ENCODE measurements around the gene ABTB1.

Gene ABTB1

DNA sequence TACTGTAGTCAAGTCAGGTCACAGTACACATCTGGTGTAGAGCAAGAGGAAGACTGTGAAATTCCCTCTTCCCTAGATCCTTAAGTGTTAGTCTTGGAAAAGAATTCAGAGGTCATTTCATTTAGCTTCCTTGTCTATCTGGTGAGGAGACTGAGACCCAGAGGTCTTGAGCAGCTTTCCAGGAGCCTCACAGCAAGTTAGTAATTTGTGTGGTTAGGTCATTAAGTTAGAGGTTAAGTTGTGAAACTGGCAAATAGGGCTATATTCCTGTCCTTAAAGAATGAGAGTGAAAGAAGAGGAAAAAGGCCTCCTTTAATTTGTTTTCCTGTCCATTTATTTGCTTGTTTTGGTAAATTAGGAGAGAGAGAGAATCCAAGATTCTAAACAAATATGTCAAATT, 34.8 kb upstream of the ABTB1 start:
- H3K4me1 ChIP-seq = no peaks in the 10 kb centered on the region
- no peaks in the 10 kb centered on the region for H3K9me3 ChIP-seq
- no peaks in the 10 kb centered on the region for H3K36me3 ChIP-seq
- no peak for TF ChIP-seq CTCF (IDR thresholded peaks at IDR 0.05)
- H3K27ac ChIP-seq = no peak overlapping the region
- no peak overlapping the region for H3K4me3 ChIP-seq
- peaks cover 0 to 5% of the 10 kb centered on the region in 2 donors for H3K27me3 ChIP-seq
- intact Hi-C loops (cut with DNase I; ENCODE audit: low total_unique reads) = no loop called here
- no peak for DNase-seq

GRCh38 chr3:127639173-127640041, 33.3 kb upstream of the ABTB1 start:
- no peak for TF ChIP-seq CTCF (IDR thresholded peaks at IDR 0.05)
- intact Hi-C loops (cut with DNase I; ENCODE audit: low total_unique reads) = no loop called here
- no peak for DNase-seq
- no peaks in the 10 kb centered on the region for H3K27me3 ChIP-seq
- no peaks in the 10 kb centered on the region for H3K9me3 ChIP-seq
- no peak overlapping the region for H3K27ac ChIP-seq
- no peaks in the 10 kb centered on the region for H3K4me1 ChIP-seq
- no peaks in the 10 kb centered on the region for H3K36me3 ChIP-seq
- H3K4me3 ChIP-seq = no peak overlapping the region

DNA sequence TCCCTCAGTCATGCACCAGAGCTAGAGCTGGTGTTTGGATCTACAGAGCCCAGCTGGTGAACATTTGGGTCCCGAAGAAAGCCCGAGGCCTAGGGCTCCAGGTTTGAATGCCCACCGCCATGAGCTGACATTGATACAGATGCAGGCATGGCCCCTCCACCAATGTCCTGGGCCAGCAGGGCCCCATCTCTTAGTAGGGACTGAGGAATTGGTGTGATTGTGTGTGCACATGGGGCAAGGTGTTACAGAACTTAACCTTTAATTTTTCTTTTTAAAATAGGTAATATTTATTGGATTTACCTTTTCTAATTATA, 32.8 kb upstream of the ABTB1 start:
- H3K36me3 ChIP-seq = no peaks in the 10 kb centered on the region
- no peak for DNase-seq
- H3K4me3 ChIP-seq = no peak overlapping the region
- TF ChIP-seq CTCF (IDR thresholded peaks at IDR 0.05) = no peak
- H3K27me3 ChIP-seq = no peaks in the 10 kb centered on the region
- no peaks in the 10 kb centered on the region for H3K9me3 ChIP-seq
- no peak overlapping the region for H3K27ac ChIP-seq
- H3K4me1 ChIP-seq = no peaks in the 10 kb centered on the region
- intact Hi-C loops (cut with DNase I; ENCODE audit: low total_unique reads) = no loop called here

DNA sequence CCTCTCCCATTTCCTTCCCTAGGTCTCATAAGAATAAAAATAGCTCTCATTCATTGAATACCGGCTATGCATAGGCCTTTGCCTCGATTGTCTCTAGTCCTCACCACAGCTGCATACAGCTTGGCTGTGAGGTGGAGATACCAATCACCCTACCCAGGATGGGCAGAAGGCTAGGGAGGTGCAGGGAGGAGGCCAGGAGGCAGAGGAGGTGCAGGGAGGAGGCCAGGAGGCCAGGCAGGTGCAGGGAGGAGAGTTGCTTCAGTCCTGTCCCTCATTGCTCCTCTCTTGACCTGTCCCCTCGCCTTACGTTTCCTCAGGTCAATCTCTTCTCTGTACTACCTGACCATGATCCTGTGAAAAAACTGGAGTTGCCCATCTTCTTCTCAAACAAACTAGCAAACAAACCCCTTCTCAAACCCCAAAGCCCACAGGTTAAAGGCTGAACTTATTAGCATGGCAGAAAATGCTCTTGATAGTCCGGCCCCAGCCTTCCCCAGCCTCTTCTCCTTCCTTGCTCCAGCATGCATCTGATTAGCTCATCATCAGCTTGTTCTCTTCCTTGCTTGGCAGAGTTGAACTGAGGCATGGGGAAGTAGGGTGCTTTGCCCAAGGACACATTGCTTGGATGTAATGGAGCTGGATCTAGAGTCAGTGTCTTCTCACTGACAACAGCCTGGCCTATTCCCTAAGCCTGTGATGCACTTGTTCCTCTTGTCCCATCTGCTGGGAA, 27.9 kb upstream of the ABTB1 start:
- no peak overlapping the region for H3K27ac ChIP-seq
- no peaks in the 10 kb centered on the region for H3K4me1 ChIP-seq
- H3K9me3 ChIP-seq = no peaks in the 10 kb centered on the region
- no peak for TF ChIP-seq CTCF (IDR thresholded peaks at IDR 0.05)
- no peak for DNase-seq
- intact Hi-C loops (cut with DNase I; ENCODE audit: low total_unique reads) = no loop called here
- H3K27me3 ChIP-seq = no peaks in the 10 kb centered on the region
- H3K4me3 ChIP-seq = no peak overlapping the region
- no peaks in the 10 kb centered on the region for H3K36me3 ChIP-seq

GRCh38 chr3:127645371-127646015, 27.3 kb upstream of the ABTB1 start:
- intact Hi-C loops (cut with DNase I; ENCODE audit: low total_unique reads) = no loop called here
- no peak for DNase-seq

More at GRCh38 chr3:127645371-127646015, 27.3 kb upstream of the ABTB1 start:
- no peaks in the 10 kb centered on the region for H3K9me3 ChIP-seq
- H3K36me3 ChIP-seq = no peaks in the 10 kb centered on the region
- no peak overlapping the region for H3K4me3 ChIP-seq
- H3K27me3 ChIP-seq = no peaks in the 10 kb centered on the region
- no peak overlapping the region for H3K27ac ChIP-seq
- H3K4me1 ChIP-seq = no peaks in the 10 kb centered on the region
- TF ChIP-seq CTCF (IDR thresholded peaks at IDR 0.05) = no peak
